Activated T-cell treated with anti-CD3 and anti-CD28 coated beads, Interleukin-2, amount 50 U/mL, for 4 hours (primary cell): ENCODE data around the gene TMEM242. TPM values are rescaled to one million over a fixed set of nuclear protein-coding genes. Genes with fewer than 3 reads are reported as not detected.
"Not testable (repeated sequence)": the region's sequence is repeated elsewhere in the genome, so short reads cannot be mapped to it uniquely, and the experiment has no call there.

ENCODE experiments used
- ATAC-seq, 2 donors: fragments of 200-7000 bp; cut with Tn5 transposase; one replicate each; pipeline ENCODE4 v1.10.0; 2021
- DNase-seq: peaks from one replicate; pipeline ENCODE4 v3.0.0-alpha.2; 2020
- H3K27me3 Mint-ChIP-seq: one replicate; pipeline ENCODE4 v1.8.0; 2021; ENCODE audit warnings: low read depth, mixed read lengths
- H3K36me3 Mint-ChIP-seq: one replicate; pipeline ENCODE4 v1.8.0; 2022; ENCODE audit warnings: mixed read lengths; ENCODE audit not compliant: insufficient read depth
- H3K4me1 Mint-ChIP-seq: one replicate; pipeline ENCODE4 v1.8.0; 2021; ENCODE audit warnings: low read depth, mixed read lengths
- H3K4me3 Mint-ChIP-seq: one replicate; pipeline ENCODE4 v1.8.0; 2021; ENCODE audit warnings: mild to moderate bottlenecking, moderate library complexity, mixed read lengths
- H3K9me3 Mint-ChIP-seq: one replicate; pipeline ENCODE4 v1.8.0; 2021; ENCODE audit warnings: mixed read lengths
- total RNA-seq, 3 donors: library from RNA; stranded (reverse); gene quantifications; one replicate each; pipeline ENCODE4 v1.2.1, GENCODE V29; 2021

Gene TMEM242
- total RNA-seq: 10 to 100 TPM; 10.0 to 12.8 (median 10.1) TPM

- DNase-seq (peak; percentile 85), ATAC-seq (peak; percentile 95 to 96)
- H3K4me1 Mint-ChIP-seq: peaks cover 23% of the 10 kb centered on the region
- H3K36me3 Mint-ChIP-seq: peaks cover 7% of the 10 kb centered on the region
- H3K27me3 Mint-ChIP-seq: peaks cover 17% of the 10 kb centered on the region
- peak within 1 kb of the TSS; percentile 93 for H3K4me3 Mint-ChIP-seq
- no peaks in the 10 kb centered on the region for H3K9me3 Mint-ChIP-seq
Observed at GRCh38 chr6:157323255-157323965, at the start of gene TMEM242. Gene TMEM242 (minus strand): TSS chr6:157323519. CDS start chr6:157323499, 20 bp downstream.

DNA sequence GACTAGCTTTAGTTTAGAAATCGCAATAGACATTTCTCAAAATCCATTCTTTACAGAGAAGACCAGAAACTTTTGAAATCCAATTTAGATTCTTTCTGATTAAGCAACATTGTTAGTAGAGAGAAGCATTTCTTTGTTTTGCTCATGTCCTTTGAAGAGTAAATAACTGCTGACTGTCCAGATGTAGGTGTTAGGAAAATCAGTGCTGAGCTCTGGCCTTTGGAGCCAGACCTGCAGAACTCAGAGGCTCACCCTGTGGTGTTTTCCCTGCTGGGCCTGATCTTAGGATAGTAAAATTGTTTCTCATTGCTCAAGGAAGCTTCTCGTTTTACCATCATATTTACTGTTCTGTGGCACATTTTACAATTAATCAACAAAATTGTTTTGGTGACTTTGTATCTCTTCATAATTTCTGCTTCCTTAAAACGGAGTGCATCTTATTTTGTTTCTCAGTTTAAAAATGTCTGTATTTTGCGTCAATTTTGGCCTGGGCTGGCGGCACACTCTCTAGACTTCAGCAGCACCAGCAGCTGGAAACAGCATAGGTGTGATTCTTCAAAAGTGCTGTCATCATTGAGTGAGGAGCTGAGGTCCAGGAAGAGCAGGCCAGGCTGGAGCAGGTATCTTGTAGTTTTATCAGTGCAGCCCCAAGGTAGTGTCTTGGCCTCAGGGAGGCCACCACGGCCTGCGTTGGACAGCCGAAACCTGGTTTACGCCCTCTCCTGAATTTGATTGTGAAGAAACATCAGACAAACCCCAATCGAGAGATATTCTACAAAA lies 49.4 kb upstream of the TMEM242 start:
- DNase-seq (no peak), ATAC-seq (no peak)
- Mint-ChIP-seq H3K9me3 (no peaks in the 10 kb centered on the region), H3K27me3 (peaks cover 22% of the 10 kb centered on the region), H3K4me1 (peaks cover 27% of the 10 kb centered on the region), H3K36me3 (no peaks in the 10 kb centered on the region), H3K4me3 (no peak overlapping the region)

- H3K4me3 Mint-ChIP-seq: no peak overlapping the region
- DNase-seq: no peak
- peaks cover 16% of the 10 kb centered on the region for H3K4me1 Mint-ChIP-seq
- no peaks in the 10 kb centered on the region for H3K9me3 Mint-ChIP-seq
- no peak for ATAC-seq
- no peaks in the 10 kb centered on the region for H3K36me3 Mint-ChIP-seq
- H3K27me3 Mint-ChIP-seq: peaks cover 31% of the 10 kb centered on the region
Observed at GRCh38 chr6:157370755-157371154, 47.4 kb upstream of the TMEM242 start.

DNA sequence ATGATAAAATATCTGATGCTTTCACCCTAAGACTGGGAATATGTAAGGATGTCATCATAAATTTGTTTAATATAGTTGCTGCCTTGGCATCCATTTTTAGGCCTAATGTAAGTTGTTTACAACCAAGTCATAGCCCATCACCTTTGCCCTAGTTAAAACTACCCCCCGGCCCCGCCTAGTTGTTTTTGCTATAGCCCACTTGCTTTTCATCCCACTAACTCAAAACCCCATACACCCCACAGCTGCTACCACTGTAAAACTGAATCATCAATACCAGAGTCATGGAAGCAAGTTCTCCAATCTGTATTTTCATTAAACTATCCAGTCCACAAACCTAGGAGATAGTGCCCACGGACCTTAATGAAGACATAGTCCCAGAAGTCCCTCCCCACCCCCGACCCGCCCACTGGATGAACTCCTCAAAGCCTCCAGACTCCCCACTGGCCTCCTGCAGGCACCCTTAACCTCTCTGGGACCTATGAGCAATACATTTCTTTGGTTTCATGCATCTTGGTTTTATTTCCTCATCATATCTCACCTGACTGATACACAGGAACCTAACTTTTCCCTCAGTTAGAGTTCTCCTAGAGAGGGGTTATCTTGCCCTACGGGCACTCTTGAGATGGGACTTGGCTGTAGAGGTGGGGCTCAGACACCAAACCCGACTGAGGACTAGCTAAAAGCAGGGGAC lies 45.2 kb upstream of the TMEM242 start:
- peaks cover 16% of the 10 kb centered on the region for H3K4me1 Mint-ChIP-seq
- no peaks in the 10 kb centered on the region for H3K9me3 Mint-ChIP-seq
- no peaks in the 10 kb centered on the region for H3K36me3 Mint-ChIP-seq
- no peak overlapping the region for H3K4me3 Mint-ChIP-seq
- DNase-seq (no peak), ATAC-seq (peak; percentile 39 to 46)
- H3K27me3 Mint-ChIP-seq: peaks cover 36% of the 10 kb centered on the region

- Mint-ChIP-seq H3K27me3 (peaks cover 38% of the 10 kb centered on the region), H3K36me3 (no peaks in the 10 kb centered on the region), H3K4me3 (no peak overlapping the region), H3K4me1 (peaks cover 16% of the 10 kb centered on the region), H3K9me3 (no peaks in the 10 kb centered on the region)
- ATAC-seq (no peak), DNase-seq (no peak)
Observed at GRCh38 chr6:157366648-157367047, 43.3 kb upstream of the TMEM242 start.

DNA sequence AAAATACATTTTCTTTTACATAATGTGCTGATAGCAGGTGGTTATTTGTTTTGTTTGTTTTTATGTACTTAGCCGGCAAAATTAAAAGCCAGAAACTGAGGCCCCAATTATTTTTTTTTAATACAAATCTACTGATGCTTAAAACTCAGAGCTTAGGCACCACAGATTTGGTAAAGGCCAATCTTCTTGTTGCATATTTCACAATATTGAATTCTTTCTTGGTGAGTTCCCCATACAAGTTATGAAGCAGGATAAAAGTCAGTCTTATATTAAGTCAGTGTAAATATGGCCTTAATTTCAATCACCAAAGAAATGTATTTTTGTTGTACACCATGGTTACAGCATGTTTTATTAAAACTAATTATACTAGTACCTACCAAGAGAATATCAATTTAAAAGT lies 41.4 kb upstream of the TMEM242 start:
- no peak for ATAC-seq
- H3K27me3 Mint-ChIP-seq: peaks cover 41% of the 10 kb centered on the region
- no peak overlapping the region for H3K4me3 Mint-ChIP-seq
- DNase-seq: no peak
- H3K9me3 Mint-ChIP-seq: no peaks in the 10 kb centered on the region
- H3K4me1 Mint-ChIP-seq: peaks cover 12% of the 10 kb centered on the region
- H3K36me3 Mint-ChIP-seq: no peaks in the 10 kb centered on the region

- Mint-ChIP-seq H3K4me3 (no peak overlapping the region), H3K27me3 (peaks cover 39% of the 10 kb centered on the region), H3K36me3 (no peaks in the 10 kb centered on the region), H3K4me1 (no peaks in the 10 kb centered on the region), H3K9me3 (no peaks in the 10 kb centered on the region)
- ATAC-seq (no peak), DNase-seq (no peak)
Observed at GRCh38 chr6:157361886-157362285, 38.6 kb upstream of the TMEM242 start.

- Mint-ChIP-seq H3K27me3 (peaks cover 39% of the 10 kb centered on the region), H3K4me1 (no peaks in the 10 kb centered on the region), H3K9me3 (no peaks in the 10 kb centered on the region), H3K36me3 (no peaks in the 10 kb centered on the region), H3K4me3 (no peak overlapping the region)
- ATAC-seq (no peak), DNase-seq (no peak)
Observed at GRCh38 chr6:157358287-157358686, 35.0 kb upstream of the TMEM242 start.

- no peak overlapping the region for H3K4me3 Mint-ChIP-seq
- no peaks in the 10 kb centered on the region for H3K4me1 Mint-ChIP-seq
- H3K36me3 Mint-ChIP-seq: no peaks in the 10 kb centered on the region
- DNase-seq: no peak
- no peaks in the 10 kb centered on the region for H3K9me3 Mint-ChIP-seq
- H3K27me3 Mint-ChIP-seq: peaks cover 31% of the 10 kb centered on the region
- no peak for ATAC-seq
Observed at GRCh38 chr6:157346373-157346772, 23.1 kb upstream of the TMEM242 start.

DNA sequence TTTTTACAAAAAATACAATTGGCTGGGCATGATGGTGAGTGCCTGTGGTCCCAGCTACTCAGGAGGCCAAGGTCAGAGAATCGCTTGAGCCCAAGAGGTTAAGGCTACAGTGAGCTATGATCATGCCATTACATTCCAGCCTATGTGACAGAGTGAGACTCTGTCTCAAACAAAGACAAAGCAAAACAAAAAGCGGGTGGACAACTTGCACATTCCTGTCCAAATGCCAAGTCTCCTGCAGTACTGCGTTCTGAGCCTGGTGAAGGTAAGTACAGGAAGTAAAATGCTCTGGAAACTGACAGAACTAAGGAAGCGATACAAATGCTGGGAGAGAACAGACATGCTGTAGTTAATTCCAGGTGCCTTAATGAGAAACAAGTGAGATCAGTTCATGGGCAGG lies 20.4 kb upstream of the TMEM242 start:
- Mint-ChIP-seq H3K4me3 (no peak overlapping the region), H3K36me3 (no peaks in the 10 kb centered on the region), H3K9me3 (no peaks in the 10 kb centered on the region), H3K27me3 (peaks cover 49% of the 10 kb centered on the region), H3K4me1 (no peaks in the 10 kb centered on the region)
- DNase-seq: no peak
- ATAC-seq: no peak

DNA sequence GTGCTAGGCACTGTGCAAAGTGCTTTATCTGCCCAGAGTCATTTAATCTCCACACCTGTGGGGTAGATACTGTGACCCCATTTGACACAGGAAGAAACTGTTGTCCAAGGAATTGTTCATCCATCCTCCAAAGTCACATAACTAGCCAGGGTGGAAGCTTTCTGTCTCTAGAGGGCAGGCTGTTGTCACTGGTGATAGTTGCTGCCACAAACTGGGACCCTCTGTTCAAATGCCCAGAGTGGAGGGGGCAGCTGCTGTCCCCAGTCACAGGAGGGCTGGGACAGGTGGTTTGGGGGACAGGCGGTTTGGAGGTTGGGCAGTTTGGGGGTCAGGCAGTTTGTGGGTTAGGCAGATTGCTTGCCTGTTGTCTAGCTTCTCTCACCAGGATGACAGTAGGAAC lies 16.1 kb upstream of the TMEM242 start:
- Mint-ChIP-seq H3K4me1 (no peaks in the 10 kb centered on the region), H3K4me3 (no peak overlapping the region), H3K36me3 (no peaks in the 10 kb centered on the region), H3K9me3 (no peaks in the 10 kb centered on the region), H3K27me3 (peaks cover 53% of the 10 kb centered on the region)
- ATAC-seq: no peak
- no peak for DNase-seq

DNA sequence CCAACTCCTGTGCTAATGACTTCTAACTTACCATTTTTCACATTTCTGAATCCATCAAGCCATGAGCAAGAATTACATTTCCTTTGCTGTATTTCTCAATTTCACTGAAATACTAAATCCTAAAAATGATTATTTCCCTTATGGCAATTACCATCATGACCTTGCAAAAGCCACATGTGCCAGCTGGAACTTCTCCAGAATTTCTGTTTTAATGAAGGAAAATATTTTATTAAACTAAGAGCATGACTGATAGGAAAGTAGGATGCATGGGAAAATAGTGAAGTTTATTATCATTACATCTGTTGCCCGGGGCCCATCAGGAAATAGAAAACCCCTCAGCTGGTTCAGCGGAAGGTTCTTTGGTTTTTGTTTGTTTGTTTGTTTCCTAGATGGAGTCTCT lies 14.4 kb upstream of the TMEM242 start:
- no peak overlapping the region for H3K4me3 Mint-ChIP-seq
- ATAC-seq: no peak
- H3K36me3 Mint-ChIP-seq: no peaks in the 10 kb centered on the region
- no peaks in the 10 kb centered on the region for H3K9me3 Mint-ChIP-seq
- DNase-seq: no peak
- H3K27me3 Mint-ChIP-seq: peaks cover 57% of the 10 kb centered on the region
- H3K4me1 Mint-ChIP-seq: no peaks in the 10 kb centered on the region

DNA sequence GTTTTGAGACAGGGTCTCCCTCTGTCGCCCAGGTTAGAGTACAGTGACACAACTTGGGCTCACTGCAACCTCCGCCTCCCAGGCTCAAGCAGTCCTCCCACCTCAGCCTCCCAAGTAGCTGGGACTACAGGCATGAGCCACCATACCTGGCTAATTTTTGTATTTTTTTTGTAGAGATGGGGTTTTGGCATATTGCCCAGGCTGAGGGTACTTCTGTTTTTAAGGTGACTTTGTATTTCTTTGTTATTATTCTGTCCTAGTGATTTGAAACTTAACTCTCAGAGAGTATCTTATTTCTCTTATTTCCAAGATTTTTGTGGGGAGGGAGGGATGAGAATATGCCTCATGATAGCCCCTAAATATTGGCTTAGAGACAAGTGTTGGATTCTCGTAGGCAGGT lies 14.0 kb upstream of the TMEM242 start:
- H3K4me1 Mint-ChIP-seq, ATAC-seq, H3K4me3 Mint-ChIP-seq, H3K9me3 Mint-ChIP-seq, H3K36me3 Mint-ChIP-seq, DNase-seq: not testable (repeated sequence)
- peaks cover 59% of the 10 kb centered on the region for H3K27me3 Mint-ChIP-seq

DNA sequence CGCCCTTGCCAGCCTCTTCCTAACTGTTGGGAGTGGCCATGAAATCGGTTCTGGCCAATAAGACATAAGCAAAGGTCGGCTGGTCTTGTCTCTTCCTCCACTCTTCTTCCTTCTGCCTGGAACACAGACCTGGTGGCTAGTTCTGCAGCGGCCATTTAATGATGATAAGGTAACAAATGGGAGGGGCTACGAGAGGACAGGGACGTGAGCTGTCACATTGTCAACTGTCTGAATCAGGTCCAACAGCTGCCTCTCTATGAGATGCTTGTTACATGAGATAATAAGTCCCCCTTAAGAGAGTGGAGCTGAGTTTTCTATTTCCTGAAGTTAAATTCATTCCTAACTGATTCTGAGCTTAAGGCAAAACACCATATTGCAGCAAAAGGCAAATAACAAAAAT lies 12.5 kb upstream of the TMEM242 start:
- Mint-ChIP-seq H3K27me3 (peaks cover 50% of the 10 kb centered on the region), H3K36me3 (no peaks in the 10 kb centered on the region)
- no peak for DNase-seq

More for the DNA sequence above, 12.5 kb upstream of the TMEM242 start:
- Mint-ChIP-seq H3K4me1 (no peaks in the 10 kb centered on the region), H3K4me3 (no peak overlapping the region), H3K9me3 (no peaks in the 10 kb centered on the region)
- ATAC-seq: no peak
